Measurements from ENCODE around the gene KLHL20. TPM values are rescaled to one million over a fixed set of nuclear protein-coding genes. Genes with fewer than 3 reads are reported as not detected.

The KLHL20 gene
- total and polyA plus RNA-seq, 2 of the 8 experiments (the other 6 are each of a cell fraction or from before 2014, with no cell fraction given): 4.9 to 12.3 TPM

GRCh38 chr1:173693238-173693637 lies 21.5 kb upstream of the KLHL20 start:
- H3K4me3 ChIP-seq (ENCODE audit: extremely low read depth in 1 of 4, insufficient read depth in 2 of 4, low read depth in 3 of 4, low read length in 4 of 4): no peak overlapping the region
- no peak overlapping the region for H3K4ac ChIP-seq (replicated peaks; ENCODE audit: insufficient read length, low read depth, low read length)
- no peak for FAIRE-seq
- no peak for TF ChIP-seq YY1 (IDR thresholded peaks at IDR 0.05; ENCODE audit: low read depth, low read length)
- no peak for TF ChIP-seq POLR2AphosphoS5 (IDR thresholded peaks at IDR 0.05; ENCODE audit: low read depth, low read length)
- no peak for TF ChIP-seq KDM4A (IDR thresholded peaks at IDR 0.05; ENCODE audit: low read depth, low read length, severe bottlenecking)
- TF ChIP-seq HDAC2 (IDR thresholded peaks at IDR 0.05; ENCODE audit: borderline replicate concordance in 1 of 2, low read depth in 2 of 2, low read length in 2 of 2): no peak
- no peak for TF ChIP-seq RXRA (IDR thresholded peaks at IDR 0.05; ENCODE audit: insufficient read depth, low read depth, low read length)
- TF ChIP-seq JUND (IDR thresholded peaks at IDR 0.05; ENCODE audit: low read length): no peak
- TF ChIP-seq TBP (IDR thresholded peaks at IDR 0.05; ENCODE audit: low read depth, low read length): no peak
- TF ChIP-seq RAD21 (IDR thresholded peaks at IDR 0.05 in 1 of 2, conservative IDR thresholded peaks at IDR 0.05 in 1 of 2; ENCODE audit: low read depth in 2 of 2, low read length in 2 of 2): no peak

More at GRCh38 chr1:173693238-173693637, 21.5 kb upstream of the KLHL20 start:
- H2AFZ ChIP-seq (ENCODE audit: low read length): no peak overlapping the region
- no peak overlapping the region for H4K91ac ChIP-seq (replicated peaks; ENCODE audit: insufficient read length, low read length)
- no peak overlapping the region for H2BK5ac ChIP-seq (ENCODE audit: low read depth, low read length)
- H2AK5ac ChIP-seq (ENCODE audit: low read depth, low read length): no peak overlapping the region
- H3K9ac ChIP-seq (replicated peaks in 1 of 4; ENCODE audit: extremely low read depth in 1 of 4, low read depth in 3 of 4, low read length in 3 of 4): no peak overlapping the region
- H3K14ac ChIP-seq (ENCODE audit: insufficient read length): no peak overlapping the region
- H3K4me2 ChIP-seq (ENCODE audit: insufficient read depth in 1 of 2, low read depth in 2 of 2, low read length in 2 of 2): no peak overlapping the region
- 0 out of 8 replicates have a peak, but pooled peaks cover 0 to 3% (median 0%) of the 10 kb centered on the region in 4 experiments for H3K36me3 ChIP-seq (ENCODE audit: control insufficient read depth in 2 of 4, insufficient read depth in 4 of 4, low read length in 3 of 4)
- no peak for DNase-seq (ENCODE audit: low read depth in 1 of 2, low spot score in 2 of 2)
- no peak overlapping the region for H2BK12ac ChIP-seq (ENCODE audit: low read depth, low read length)
- H3K27ac ChIP-seq (ENCODE audit: low read depth, low read length): no peak overlapping the region
- no peak overlapping the region for H2BK15ac ChIP-seq (ENCODE audit: low read length)
- no peaks in the 10 kb centered on the region for H3K27me3 ChIP-seq (replicated peaks in 1 of 4; ENCODE audit: control insufficient read depth in 3 of 4, extremely low read depth in 1 of 4, insufficient read depth in 3 of 4, low read length in 3 of 4)
- no peak overlapping the region for H4K5ac ChIP-seq (ENCODE audit: insufficient read length, low read depth, low read length)
- H3K56ac ChIP-seq (replicated peaks; ENCODE audit: insufficient read length, low read depth, low read length): no peak overlapping the region
- H2BK120ac ChIP-seq (replicated peaks; ENCODE audit: low read depth, low read length): no peak overlapping the region
- ChIA-PET CTCF (ENCODE audit: partially characterized antibody) (interaction anchor here (0.5 kb wide), 1 partner anchor 249 kb away, joined by 3 read pairs; no protein-coding TSS in a partner anchor), POLR2A (ENCODE audit: partially characterized antibody) (interaction anchor here (1.1 kb wide), 1 partner anchor 170 kb away, joined by 3 read pairs; no protein-coding TSS in a partner anchor)
- H3K4me1 ChIP-seq (replicated peaks in 1 of 4; ENCODE audit: control insufficient read depth in 3 of 4, insufficient read depth in 4 of 4, low read length in 3 of 4): no peaks in the 10 kb centered on the region
- H3K23me2 ChIP-seq (ENCODE audit: low read depth, low read length): no peaks in the 10 kb centered on the region
- H3K79me2 ChIP-seq (ENCODE audit: control insufficient read depth in 1 of 2, insufficient read depth in 2 of 2, low read length in 2 of 2): no peaks in the 10 kb centered on the region
- no peaks in the 10 kb centered on the region for H4K20me1 ChIP-seq (replicated peaks in 1 of 2; ENCODE audit: control insufficient read depth in 1 of 2, insufficient read depth in 2 of 2, low read length in 2 of 2)
- no peak overlapping the region for H4K8ac ChIP-seq (ENCODE audit: extremely low read depth, insufficient read depth, low read length)
- H3K9me3 ChIP-seq (ENCODE audit: insufficient read depth in 2 of 2, low read depth in 1 of 2, low read length in 1 of 2): peaks cover 5 to 6% of the 10 kb centered on the region in 2 experiments; a peak in 3 of 4 replicates
- no peak overlapping the region for H2BK20ac ChIP-seq (ENCODE audit: low read length)
- H3K18ac ChIP-seq (ENCODE audit: extremely low read depth, low read length): no peak overlapping the region
- no peaks in the 10 kb centered on the region for H3K79me1 ChIP-seq (ENCODE audit: low read depth, low read length)
- H3K23ac ChIP-seq (ENCODE audit: insufficient read length): no peak overlapping the region

All from H1 (cell line).